ENCODE measurements around the gene TOMM34. TPM values are rescaled to one million over a fixed set of nuclear protein-coding genes. Genes with fewer than 3 reads are reported as not detected.

The TOMM34 gene
- total RNA-seq, 1 donor from 2014 or later: 11.4 TPM

GRCh38 chr20:44967207-44967807 is 7.1 kb upstream of the TOMM34 start:
- intact Hi-C loops (cut with micrococcal nuclease): no loop called here
- Histone ChIP-seq H3K9me3 (replicated peaks) (no peaks in the 10 kb centered on the region), H3K36me3 (peaks cover 4% of the 10 kb centered on the region), H3K27me3 (ENCODE audit: low read depth) (no peaks in the 10 kb centered on the region), H3K4me1 (peaks cover 48% of the 10 kb centered on the region), H3K27ac (replicated peaks) (peak overlapping the region; percentile 90), H3K4me3 (peak overlapping the region; percentile 95)
- TF ChIP-seq CTCF (IDR thresholded peaks at IDR 0.05; ENCODE audit: borderline replicate concordance): no peak
- DNase-seq: no peak

- H3K9me3 ChIP-seq (replicated peaks): no peaks in the 10 kb centered on the region
- peak; percentile 64 for TF ChIP-seq CTCF (IDR thresholded peaks at IDR 0.05; ENCODE audit: borderline replicate concordance)
- peak within 1 kb of the TSS; percentile 90 for H3K27ac ChIP-seq (replicated peaks)
- intact Hi-C loops (cut with micrococcal nuclease): no loop called here
- peaks cover 48% of the 10 kb centered on the region for H3K4me1 ChIP-seq
- H3K4me3 ChIP-seq: peak within 1 kb of the TSS; percentile 95
- H3K27me3 ChIP-seq (ENCODE audit: low read depth): no peaks in the 10 kb centered on the region
- peak; percentile 95 for DNase-seq
- H3K36me3 ChIP-seq: no peaks in the 10 kb centered on the region
These were observed 6.1 kb upstream of the TOMM34 start, which contains the start of gene STK4 for GRCh38 chr20:44966030-44966961. TSS of gene STK4 (plus strand) at chr20:44966512. CDS start at chr20:44966569, 57 bp downstream.

- peaks cover 52% of the 10 kb centered on the region for H3K4me1 ChIP-seq
These were observed 5.4 kb upstream of the TOMM34 start for GRCh38 chr20:44965651-44966029.

GRCh38 chr20:44963325-44964215 is 3.4 kb upstream of the TOMM34 start:
- no peaks in the 10 kb centered on the region for H3K9me3 ChIP-seq (replicated peaks)
- H3K36me3 ChIP-seq: no peaks in the 10 kb centered on the region
- no peak for DNase-seq
- intact Hi-C loops (cut with micrococcal nuclease): no loop called here
- no peaks in the 10 kb centered on the region for H3K27me3 ChIP-seq (ENCODE audit: low read depth)
- no peak overlapping the region for H3K4me3 ChIP-seq
- no peak for TF ChIP-seq CTCF (IDR thresholded peaks at IDR 0.05; ENCODE audit: borderline replicate concordance)
- H3K27ac ChIP-seq (replicated peaks): no peak overlapping the region
- H3K4me1 ChIP-seq: peaks cover 54% of the 10 kb centered on the region

More at GRCh38 chr20:44965651-44966029, 5.4 kb upstream of the TOMM34 start:
- Histone ChIP-seq H3K9me3 (replicated peaks) (no peaks in the 10 kb centered on the region), H3K4me3 (peak overlapping the region; percentile 95), H3K27ac (replicated peaks) (peak overlapping the region; percentile 90), H3K36me3 (no peaks in the 10 kb centered on the region), H3K27me3 (ENCODE audit: low read depth) (no peaks in the 10 kb centered on the region)
- intact Hi-C loops (cut with micrococcal nuclease): no loop called here
- TF ChIP-seq CTCF (IDR thresholded peaks at IDR 0.05; ENCODE audit: borderline replicate concordance): no peak
- DNase-seq: no peak

- H3K4me3 ChIP-seq: no peak overlapping the region
- H3K27me3 ChIP-seq (ENCODE audit: low read depth): no peaks in the 10 kb centered on the region
- no peak for DNase-seq
- intact Hi-C loops (cut with micrococcal nuclease): no loop called here
- H3K36me3 ChIP-seq: no peaks in the 10 kb centered on the region
- H3K9me3 ChIP-seq (replicated peaks): no peaks in the 10 kb centered on the region
- peaks cover 46% of the 10 kb centered on the region for H3K4me1 ChIP-seq
- no peak for TF ChIP-seq CTCF (IDR thresholded peaks at IDR 0.05; ENCODE audit: borderline replicate concordance)
- no peak overlapping the region for H3K27ac ChIP-seq (replicated peaks)
These were observed 2.3 kb upstream of the TOMM34 start for GRCh38 chr20:44962483-44962882.
